B cell (primary cell): ENCODE data around the gene IL18R1. TPM values are rescaled to one million over a fixed set of nuclear protein-coding genes. Genes with fewer than 3 reads are reported as not detected.

Source experiments
- ATAC-seq: fragments of 200-7000 bp; cut with Tn5 transposase; one replicate; pipeline ENCODE4 v1.10.0; 2021; ENCODE audit warnings: low read depth, mild to moderate bottlenecking, moderate number of reproducible peaks, moderate library complexity
- CTCF ChIA-PET: fragments of 350-600 bp; sonication (Branson Sonifier 250); formaldehyde crosslinking; loops from one replicate; lab custom pipeline; 2021; ENCODE audit warnings: antibody characterized with exemption, inconsistent platforms; lab: Charles Lee
- POLR2A ChIA-PET: fragments of 350-600 bp; sonication (Branson Sonifier 250); formaldehyde crosslinking; loops from one replicate; lab custom pipeline; 2021; ENCODE audit warnings: antibody characterized with exemption; lab: Charles Lee
- DNase-seq: peaks from one replicate; pipeline ENCODE4 v3.0.0; 2013
- H2AFZ ChIP-seq: 2 replicates; pipeline ENCODE4 v1.6.1; 2012; ENCODE audit warnings: mild to moderate bottlenecking, low read depth, low read length; ENCODE audit not compliant: insufficient read depth, poor library complexity, severe bottlenecking
- H3K27ac ChIP-seq, 2 donors: 1 replicate in 1 of 2; 2 replicates in 1 of 2; pipeline ENCODE4 v1.5.1; 2012 to 2013; ENCODE audit warnings: low read length in 2 of 2, mild to moderate bottlenecking in 2 of 2, moderate library complexity in 1 of 2
- H3K27me3 ChIP-seq, 4 experiments: fragments of 200-600 bp in 1 of 4; sonication (generic) in 1 of 4; replicated peaks in 1 of 4; 1 replicate in 2 of 4; 2 replicates in 2 of 4; pipeline versions ENCODE4 v1.6.1 to v1.7.0; 2013 to 2016; ENCODE audit warnings: low read length in 3 of 4, mild to moderate bottlenecking in 2 of 4, mixed read lengths in 1 of 4, moderate library complexity in 1 of 4; ENCODE audit not compliant: insufficient read depth in 4 of 4, control insufficient read depth in 3 of 4; ENCODE audit errors: control extremely low read depth in 1 of 4
- H3K36me3 ChIP-seq, 2 experiments: replicated peaks in 1 of 2; 1 replicate in 1 of 2; 2 replicates in 1 of 2; pipeline versions ENCODE4 v1.6.1 to v1.7.1; 2013; ENCODE audit warnings: low read length in 1 of 2; ENCODE audit not compliant: insufficient read depth in 2 of 2, control insufficient read depth in 1 of 2; ENCODE audit errors: control extremely low read depth in 1 of 2, extremely low read depth in 1 of 2
- H3K4me1 ChIP-seq, 2 donors: fragments of 200-600 bp in 1 of 2; sonication (generic) in 1 of 2; 1 replicate in 1 of 2; 2 replicates in 1 of 2; pipeline versions ENCODE4 v1.5.1 to v1.6.1; 2013 to 2017; ENCODE audit warnings: low read length in 2 of 2; ENCODE audit not compliant: control insufficient read depth in 2 of 2, insufficient read depth in 2 of 2
- H3K4me2 ChIP-seq: replicated peaks from 2 replicates; pipeline ENCODE3; 2012; ENCODE audit warnings: mild to moderate bottlenecking, low read depth, low read length; ENCODE audit not compliant: poor library complexity, severe bottlenecking
- H3K4me3 ChIP-seq, 5 experiments: fragments of 200-600 bp in 1 of 5; sonication (generic) in 1 of 5; 1 replicate in 3 of 5; 2 replicates in 2 of 5; pipeline versions ENCODE4 v1.5.1 to v1.7.0; 2011 to 2016; ENCODE audit warnings: low read length in 4 of 5, mild to moderate bottlenecking in 4 of 5, low read depth in 2 of 5, control low read depth in 1 of 5, moderate library complexity in 1 of 5; ENCODE audit not compliant: insufficient read depth in 1 of 5; ENCODE audit errors: control extremely low read depth in 1 of 5, extremely low read depth in 1 of 5
- H3K79me2 ChIP-seq: fragments of 200-600 bp; sonication (generic); one replicate; pipeline ENCODE4 v1.6.0; 2016; ENCODE audit warnings: low read length; ENCODE audit not compliant: control insufficient read depth, insufficient read depth
- H3K9ac ChIP-seq: fragments of 200-600 bp; sonication (generic); 2 replicates; pipeline ENCODE4 v1.6.1; 2017; ENCODE audit warnings: mild to moderate bottlenecking, low read length, moderate library complexity
- H3K9me3 ChIP-seq, 3 donors: one replicate each; pipeline versions ENCODE4 v1.6.1 to v1.7.1; 2013; ENCODE audit warnings: low read length in 2 of 3; ENCODE audit not compliant: control insufficient read depth in 2 of 3, insufficient read depth in 1 of 3; ENCODE audit errors: control extremely low read depth in 1 of 3
- H4K20me1 ChIP-seq: 2 replicates; pipeline ENCODE4 v1.6.0; 2012; ENCODE audit warnings: mild to moderate bottlenecking, low read length; ENCODE audit not compliant: insufficient read depth, control insufficient read depth, poor library complexity, severe bottlenecking
- H3K27ac Mint-ChIP-seq: one replicate; pipeline ENCODE4 v1.8.0; 2021; ENCODE audit warnings: mixed read lengths
- H3K27me3 Mint-ChIP-seq: one replicate; pipeline ENCODE4 v1.8.0; 2021; ENCODE audit warnings: mixed read lengths
- H3K4me1 Mint-ChIP-seq: one replicate; pipeline ENCODE4 v1.8.0; 2021; ENCODE audit warnings: mixed read lengths
- H3K4me3 Mint-ChIP-seq: one replicate; pipeline ENCODE4 v1.8.0; 2021; ENCODE audit warnings: mixed read lengths
- H3K9me3 Mint-ChIP-seq: one replicate; pipeline ENCODE4 v1.8.0; 2022; ENCODE audit warnings: mixed read lengths; ENCODE audit not compliant: insufficient read depth
- EZH2 ChIP-seq: IDR thresholded peaks from 2 replicates; pipeline ENCODE4 v1.6.1; 2012; ENCODE audit warnings: borderline replicate concordance, low read depth, mild to moderate bottlenecking, moderate library complexity, low read length; ENCODE audit not compliant: insufficient read depth, poor library complexity, severe bottlenecking
- WGBS: methylation state at CpG from one replicate; pipeline ENCODE4 v1.1.5; 2013; ENCODE audit warnings: missing lambda C conversion rate; ENCODE audit not compliant: insufficient coverage; 5-methylcytosine and 5-hydroxymethylcytosine counted together
- intact Hi-C: fragments of 100-400 bp; cut with micrococcal nuclease; formaldehyde crosslinking; loops from one replicate; pipeline ENCODE4 v1.10.0; 2022
- polyA plus RNA-seq: library from polyadenylated mRNA; depleted of rRNA; stranded (reverse); fragments of >200 nt; gene quantifications from 2 replicates; pipeline ENCODE4 v1.2.3, GENCODE V29; 2012
- total RNA-seq, 2 donors: library from RNA; stranded (reverse); fragments of 120-200 nt in 1 of 2; gene quantifications; 1 replicate in 1 of 2; 2 replicates in 1 of 2; pipeline versions ENCODE4 v1.2.3 to v1.2.4, GENCODE V29; 2013 to 2022
- TF ChIP-seq, protein P1 (sequence below): fragments of 200-600 bp; IDR thresholded peaks from one replicate; pipeline ENCODE4 v1.8.0; 2022; ENCODE audit warnings: antibody characterized with exemption, mild to moderate bottlenecking

IL18R1 gene
- total and polyA plus RNA-seq, 2 donors (not counting 1 experiment from before 2014, with no cell fraction given): 1.1 TPM

DNA sequence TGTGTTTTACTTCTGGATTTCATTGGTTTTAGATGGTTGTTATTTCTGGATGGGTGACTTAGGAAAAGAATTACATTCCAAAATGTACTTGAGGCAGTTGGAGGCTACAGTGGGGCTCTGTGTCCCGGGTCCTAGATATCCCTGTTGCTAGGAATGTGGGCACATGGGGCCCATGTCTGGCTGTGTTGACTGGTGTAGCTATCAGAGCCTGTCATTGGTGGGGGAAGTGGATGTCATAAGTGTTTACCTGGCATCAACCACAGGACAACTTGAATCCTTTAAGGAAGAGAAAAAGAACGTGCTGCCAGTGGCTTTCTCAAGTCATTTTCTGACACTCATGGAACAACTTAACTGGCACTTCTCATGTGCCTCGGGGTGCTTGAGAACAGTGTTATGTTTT, 30.4 kb downstream of the IL18R1 start:
- no peaks in the 10 kb centered on the region for H4K20me1 ChIP-seq
- H3K4me3 ChIP-seq: no peak overlapping the region
- POLR2A ChIA-PET: no interaction called here
- no peak overlapping the region for H3K4me2 ChIP-seq
- no peaks in the 10 kb centered on the region for H3K4me1 ChIP-seq
- Mint-ChIP-seq H3K27ac (no peak overlapping the region), H3K4me3 (no peak overlapping the region), H3K27me3 (no peaks in the 10 kb centered on the region), H3K4me1 (peaks cover 2% of the 10 kb centered on the region), H3K9me3 (peaks cover 11% of the 10 kb centered on the region)
- H3K36me3 ChIP-seq: no peaks in the 10 kb centered on the region
- no peak for ATAC-seq
- no peak overlapping the region for H3K9ac ChIP-seq
- 92% methylated on average over 1 of the region's 3 CpGs for WGBS
- intact Hi-C loops: no loop called here
- CTCF ChIA-PET: no interaction called here
- DNase-seq: no peak
- no peaks in the 10 kb centered on the region for H3K79me2 ChIP-seq
- H3K9me3 ChIP-seq: peaks cover 3 to 14% (median 5%) of the 10 kb centered on the region in 3 donors
- no peaks in the 10 kb centered on the region for H3K27me3 ChIP-seq
- TF ChIP-seq, protein P1, sequence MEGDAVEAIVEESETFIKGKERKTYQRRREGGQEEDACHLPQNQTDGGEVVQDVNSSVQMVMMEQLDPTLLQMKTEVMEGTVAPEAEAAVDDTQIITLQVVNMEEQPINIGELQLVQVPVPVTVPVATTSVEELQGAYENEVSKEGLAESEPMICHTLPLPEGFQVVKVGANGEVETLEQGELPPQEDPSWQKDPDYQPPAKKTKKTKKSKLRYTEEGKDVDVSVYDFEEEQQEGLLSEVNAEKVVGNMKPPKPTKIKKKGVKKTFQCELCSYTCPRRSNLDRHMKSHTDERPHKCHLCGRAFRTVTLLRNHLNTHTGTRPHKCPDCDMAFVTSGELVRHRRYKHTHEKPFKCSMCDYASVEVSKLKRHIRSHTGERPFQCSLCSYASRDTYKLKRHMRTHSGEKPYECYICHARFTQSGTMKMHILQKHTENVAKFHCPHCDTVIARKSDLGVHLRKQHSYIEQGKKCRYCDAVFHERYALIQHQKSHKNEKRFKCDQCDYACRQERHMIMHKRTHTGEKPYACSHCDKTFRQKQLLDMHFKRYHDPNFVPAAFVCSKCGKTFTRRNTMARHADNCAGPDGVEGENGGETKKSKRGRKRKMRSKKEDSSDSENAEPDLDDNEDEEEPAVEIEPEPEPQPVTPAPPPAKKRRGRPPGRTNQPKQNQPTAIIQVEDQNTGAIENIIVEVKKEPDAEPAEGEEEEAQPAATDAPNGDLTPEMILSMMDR: no peak
- no peak for TF ChIP-seq EZH2
- no peak overlapping the region for H2AFZ ChIP-seq
- H3K27ac ChIP-seq: no peak overlapping the region

DNA sequence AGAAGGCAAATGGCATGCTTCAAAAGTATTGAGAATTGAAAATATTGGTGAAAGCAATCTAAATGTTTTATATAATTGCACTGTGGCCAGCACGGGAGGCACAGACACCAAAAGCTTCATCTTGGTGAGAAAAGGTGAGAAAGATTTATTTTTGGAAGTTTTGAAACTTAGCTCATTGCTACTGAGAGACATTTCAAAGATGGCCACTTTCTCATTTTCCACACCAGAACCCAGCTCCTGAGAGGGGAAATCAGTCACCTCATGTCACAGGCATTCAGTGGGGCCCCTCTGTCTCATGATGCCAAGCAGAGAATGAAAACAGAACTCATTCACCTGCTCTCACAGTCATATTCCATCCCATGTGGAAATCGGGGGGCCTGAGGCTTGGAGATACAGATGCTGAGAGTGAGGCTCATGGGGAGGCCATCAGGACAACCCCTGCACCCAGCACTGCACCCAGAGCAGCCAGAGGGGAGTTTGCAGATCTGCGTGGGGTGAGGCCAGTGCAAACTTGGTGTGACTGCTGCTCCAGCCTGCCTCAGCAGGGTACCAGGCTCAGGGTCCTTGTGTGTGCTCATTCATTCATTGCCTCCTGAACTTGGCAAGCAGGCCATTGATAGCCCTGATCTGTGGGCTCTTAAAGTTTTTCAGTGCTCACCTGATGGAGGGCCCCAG, 31.4 kb downstream of the IL18R1 start:
- Histone ChIP-seq H3K4me2 (no peak overlapping the region), H3K4me3 (no peak overlapping the region), H3K9ac (no peak overlapping the region), H3K9me3 (peaks cover 3 to 14% (median 5%) of the 10 kb centered on the region in 3 donors), H3K4me1 (no peaks in the 10 kb centered on the region), H3K27me3 (no peaks in the 10 kb centered on the region), H3K79me2 (no peaks in the 10 kb centered on the region), H4K20me1 (no peaks in the 10 kb centered on the region), H3K27ac (no peak overlapping the region), H3K36me3 (no peaks in the 10 kb centered on the region), H2AFZ (no peak overlapping the region)
- no peak for ATAC-seq
- DNase-seq: no peak
- WGBS: 83% methylated on average over 2 of the region's 3 CpGs
- no peak overlapping the region for H3K27ac Mint-ChIP-seq
- H3K9me3 Mint-ChIP-seq: peaks cover 11% of the 10 kb centered on the region
- intact Hi-C loops: no loop called here
- ChIA-PET CTCF (no interaction called here), POLR2A (no interaction called here)
- no peak overlapping the region for H3K4me3 Mint-ChIP-seq
- H3K27me3 Mint-ChIP-seq: no peaks in the 10 kb centered on the region
- peaks cover 2% of the 10 kb centered on the region for H3K4me1 Mint-ChIP-seq
- no peak for TF ChIP-seq EZH2
- TF ChIP-seq, protein P1: no peak
